ENCODE data around the gene IGFLR1. TPM values are rescaled to one million over a fixed set of nuclear protein-coding genes. Genes with fewer than 3 reads are reported as not detected.
A peak's percentile ranks its signal among the peaks of the same experiment; 100 is the strongest.

The IGFLR1 gene
- total and polyA plus RNA-seq, 4 donors: 3.1 to 10.9 (median 6.1) TPM

- 4% methylated on average over 16 of the region's 16 CpGs for WGBS (ENCODE audit: insufficient coverage)
- peak overlapping the region; percentile 62 for H3K27ac ChIP-seq (ENCODE audit: low read depth, low read length)
- peaks cover 40% of the 10 kb centered on the region for H3K4me1 ChIP-seq (ENCODE audit: control insufficient read depth, insufficient read depth, low read length)
- no peaks in the 10 kb centered on the region for H3K9me3 ChIP-seq (ENCODE audit: control insufficient read depth, insufficient read depth, low read length)
- H3K4me3 ChIP-seq (ENCODE audit: low read depth, low read length): peak overlapping the region; percentile 61
- H3K27me3 ChIP-seq (ENCODE audit: control insufficient read depth, insufficient read depth, low read length): no peaks in the 10 kb centered on the region
- no peak for DNase-seq (ENCODE audit: low read depth in 4 of 6, low spot score in 6 of 6)
- peaks cover 66% of the 10 kb centered on the region for H3K36me3 ChIP-seq (ENCODE audit: control insufficient read depth, insufficient read depth, low read length)
Measured at GRCh38 chr19:35740108-35740422, 2.2 kb downstream of the IGFLR1 start.

DNA sequence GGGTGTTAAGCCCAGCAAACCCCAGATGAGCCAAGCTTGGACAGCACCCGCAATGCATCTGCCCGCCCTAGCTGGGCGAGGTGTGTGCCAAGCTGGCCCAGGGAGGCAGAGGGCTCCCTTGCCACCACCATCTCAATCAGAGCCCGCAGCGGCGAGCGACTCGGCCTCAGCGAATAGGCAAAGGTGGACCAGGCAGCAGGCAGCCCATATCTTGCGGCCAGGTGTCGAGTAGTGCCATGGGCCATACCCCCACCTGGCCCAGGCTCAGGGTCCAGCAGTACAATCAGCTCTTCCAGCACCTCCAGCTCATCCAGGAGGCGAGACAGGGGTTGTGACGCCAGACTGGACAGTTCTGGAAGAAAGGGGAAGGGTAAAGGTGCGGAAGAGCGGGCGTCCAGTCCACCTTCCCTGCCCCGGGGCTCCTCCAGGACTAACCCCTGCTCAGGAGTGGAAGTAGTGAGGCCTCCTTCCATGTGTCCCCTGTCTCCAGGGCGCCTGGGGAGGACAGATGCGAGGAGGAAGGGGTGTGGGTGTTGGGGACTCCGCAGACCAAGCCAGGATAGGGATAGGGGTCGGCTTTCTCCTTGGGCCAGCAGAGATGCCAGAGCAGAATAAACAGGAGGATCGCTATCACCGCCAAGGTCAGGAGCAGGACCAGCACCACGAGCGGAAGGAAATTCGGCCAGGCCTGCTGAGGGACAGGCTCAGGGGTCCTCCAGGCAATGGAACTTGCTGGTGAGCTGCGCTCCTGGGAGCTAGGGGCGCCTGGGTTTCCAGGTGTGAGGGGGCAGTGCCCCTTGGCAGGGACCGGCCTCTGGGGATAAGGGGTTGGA is 2.8 kb downstream of the IGFLR1 start:
- Histone ChIP-seq H3K9me3 (ENCODE audit: control insufficient read depth, insufficient read depth, low read length) (no peaks in the 10 kb centered on the region), H3K27me3 (ENCODE audit: control insufficient read depth, insufficient read depth, low read length) (no peaks in the 10 kb centered on the region), H3K4me3 (ENCODE audit: low read depth, low read length) (peak overlapping the region; percentile 61), H3K4me1 (ENCODE audit: control insufficient read depth, insufficient read depth, low read length) (peaks cover 35% of the 10 kb centered on the region), H3K36me3 (ENCODE audit: control insufficient read depth, insufficient read depth, low read length) (peaks cover 72% of the 10 kb centered on the region), H3K27ac (ENCODE audit: low read depth, low read length) (no peak overlapping the region)
- 79% methylated on average over 25 of the region's 29 CpGs for WGBS (ENCODE audit: insufficient coverage)
- no peak for DNase-seq (ENCODE audit: low read depth in 4 of 6, low spot score in 6 of 6)

DNA sequence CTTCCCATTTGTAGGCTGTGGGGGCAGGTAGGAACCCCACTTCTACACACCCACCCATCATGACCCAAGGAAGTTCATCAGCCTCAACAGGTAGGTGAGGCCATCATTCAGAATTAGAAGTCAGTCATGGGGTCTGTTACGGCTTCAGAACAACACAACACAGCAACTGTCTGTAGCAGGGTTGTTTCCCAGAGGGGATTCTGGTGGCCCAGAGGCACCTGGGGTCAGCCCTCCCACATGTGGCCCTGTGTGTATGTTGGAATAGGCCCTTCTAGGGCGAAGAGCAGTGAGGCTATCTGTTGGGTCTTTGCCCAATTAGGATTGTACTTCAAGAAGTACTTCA is 3.4 kb downstream of the IGFLR1 start:
- H3K36me3 ChIP-seq (ENCODE audit: control insufficient read depth, insufficient read depth, low read length): peaks cover 75% of the 10 kb centered on the region
- no peak for DNase-seq (ENCODE audit: low read depth in 4 of 6, low spot score in 6 of 6)
- H3K9me3 ChIP-seq (ENCODE audit: control insufficient read depth, insufficient read depth, low read length): no peaks in the 10 kb centered on the region
- no peak overlapping the region for H3K27ac ChIP-seq (ENCODE audit: low read depth, low read length)
- no peaks in the 10 kb centered on the region for H3K27me3 ChIP-seq (ENCODE audit: control insufficient read depth, insufficient read depth, low read length)
- H3K4me1 ChIP-seq (ENCODE audit: control insufficient read depth, insufficient read depth, low read length): peaks cover 28% of the 10 kb centered on the region
- H3K4me3 ChIP-seq (ENCODE audit: low read depth, low read length): no peak overlapping the region
- WGBS (ENCODE audit: insufficient coverage): 80% methylated on average over 2 of the region's 2 CpGs

DNA sequence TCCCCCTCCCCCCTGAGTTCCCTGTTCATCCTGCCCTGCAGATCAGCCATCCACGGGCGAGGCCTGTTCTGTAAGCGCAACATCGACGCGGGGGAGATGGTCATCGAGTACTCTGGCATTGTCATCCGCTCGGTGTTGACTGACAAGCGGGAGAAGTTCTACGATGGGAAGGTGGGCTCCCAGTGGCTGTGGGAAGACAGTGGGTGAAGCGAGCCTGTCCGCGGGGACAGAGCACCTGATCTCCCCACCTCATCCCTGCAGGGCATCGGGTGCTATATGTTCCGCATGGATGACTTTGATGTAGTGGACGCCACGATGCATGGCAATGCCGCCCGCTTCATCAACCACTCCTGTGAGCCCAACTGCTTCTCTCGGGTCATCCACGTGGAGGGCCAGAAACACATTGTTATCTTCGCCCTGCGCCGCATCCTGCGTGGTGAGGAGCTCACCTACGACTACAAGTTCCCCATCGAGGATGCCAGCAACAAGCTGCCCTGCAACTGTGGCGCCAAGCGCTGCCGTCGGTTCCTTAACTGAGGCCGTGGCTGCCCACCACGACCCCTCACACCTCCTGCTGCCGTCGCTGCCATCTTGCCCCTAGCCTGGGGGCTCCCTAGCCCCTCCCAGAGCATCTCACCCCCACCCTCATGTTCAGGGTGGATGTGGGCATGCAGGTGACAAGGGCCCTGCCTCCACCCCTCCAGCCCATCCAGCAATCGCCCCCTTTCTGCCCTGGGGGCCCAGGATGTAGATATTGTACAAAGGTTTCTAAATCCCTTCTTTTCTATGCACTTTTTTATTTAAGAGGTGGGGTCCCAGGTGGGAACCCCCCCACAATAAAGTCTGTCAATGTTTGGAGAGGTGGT is 4.0 kb downstream of the IGFLR1 start:
- Histone ChIP-seq H3K9me3 (ENCODE audit: control insufficient read depth, insufficient read depth, low read length) (no peaks in the 10 kb centered on the region), H3K27ac (ENCODE audit: low read depth, low read length) (no peak overlapping the region), H3K4me1 (ENCODE audit: control insufficient read depth, insufficient read depth, low read length) (peaks cover 26% of the 10 kb centered on the region), H3K27me3 (ENCODE audit: control insufficient read depth, insufficient read depth, low read length) (no peaks in the 10 kb centered on the region), H3K4me3 (ENCODE audit: low read depth, low read length) (no peak overlapping the region), H3K36me3 (ENCODE audit: control insufficient read depth, insufficient read depth, low read length) (peaks cover 75% of the 10 kb centered on the region)
- no peak for DNase-seq (ENCODE audit: low read depth in 4 of 6, low spot score in 6 of 6)
- 95% methylated on average over 23 of the region's 37 CpGs for WGBS (ENCODE audit: insufficient coverage)

GRCh38 chr19:35736913-35737886 is 5.1 kb downstream of the IGFLR1 start:
- Histone ChIP-seq H3K9me3 (ENCODE audit: control insufficient read depth, insufficient read depth, low read length) (no peaks in the 10 kb centered on the region), H3K4me1 (ENCODE audit: control insufficient read depth, insufficient read depth, low read length) (peaks cover 26% of the 10 kb centered on the region), H3K27ac (ENCODE audit: low read depth, low read length) (no peak overlapping the region), H3K4me3 (ENCODE audit: low read depth, low read length) (no peak overlapping the region), H3K36me3 (ENCODE audit: control insufficient read depth, insufficient read depth, low read length) (peaks cover 75% of the 10 kb centered on the region), H3K27me3 (ENCODE audit: control insufficient read depth, insufficient read depth, low read length) (no peaks in the 10 kb centered on the region)
- WGBS (ENCODE audit: insufficient coverage): 89% methylated on average over 18 of the region's 22 CpGs
- DNase-seq (ENCODE audit: low read depth in 4 of 6, low spot score in 6 of 6): no peak

DNA sequence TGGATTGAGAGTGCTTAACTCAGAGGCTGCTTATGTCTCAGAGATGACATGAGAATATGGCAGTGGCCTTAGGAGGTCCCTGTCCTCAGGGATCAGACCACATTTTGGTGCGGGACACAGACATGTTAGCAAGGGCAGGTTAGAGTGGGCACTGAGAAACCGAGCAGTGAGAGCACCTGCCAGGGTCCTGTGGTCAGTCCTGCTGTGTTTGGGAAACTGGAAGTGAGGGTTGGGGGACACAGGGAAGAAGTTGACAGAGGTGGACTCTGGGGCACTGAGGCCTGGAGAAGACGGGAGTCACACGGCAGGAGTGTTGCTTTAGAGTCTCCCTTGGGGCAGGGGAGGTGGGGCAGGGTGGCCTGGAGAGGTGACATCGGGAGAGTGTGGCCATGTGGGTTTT is 7.4 kb downstream of the IGFLR1 start:
- Histone ChIP-seq H3K4me3 (ENCODE audit: low read depth, low read length) (no peak overlapping the region), H3K27me3 (ENCODE audit: control insufficient read depth, insufficient read depth, low read length) (no peaks in the 10 kb centered on the region), H3K9me3 (ENCODE audit: control insufficient read depth, insufficient read depth, low read length) (no peaks in the 10 kb centered on the region), H3K27ac (ENCODE audit: low read depth, low read length) (no peak overlapping the region), H3K36me3 (ENCODE audit: control insufficient read depth, insufficient read depth, low read length) (peaks cover 98% of the 10 kb centered on the region), H3K4me1 (ENCODE audit: control insufficient read depth, insufficient read depth, low read length) (peaks cover 7% of the 10 kb centered on the region)
- DNase-seq (ENCODE audit: low read depth in 4 of 6, low spot score in 6 of 6): no peak
- WGBS (ENCODE audit: insufficient coverage): 97% methylated on average over 4 of the region's 5 CpGs

GRCh38 chr19:35734273-35734672 is 8.0 kb downstream of the IGFLR1 start:
- Histone ChIP-seq H3K4me1 (ENCODE audit: control insufficient read depth, insufficient read depth, low read length) (peaks cover under 1% of the 10 kb centered on the region), H3K27ac (ENCODE audit: low read depth, low read length) (no peak overlapping the region), H3K9me3 (ENCODE audit: control insufficient read depth, insufficient read depth, low read length) (no peaks in the 10 kb centered on the region), H3K36me3 (ENCODE audit: control insufficient read depth, insufficient read depth, low read length) (peaks cover 98% of the 10 kb centered on the region), H3K4me3 (ENCODE audit: low read depth, low read length) (no peak overlapping the region), H3K27me3 (ENCODE audit: control insufficient read depth, insufficient read depth, low read length) (no peaks in the 10 kb centered on the region)
- 98% methylated on average over 8 of the region's 8 CpGs for WGBS (ENCODE audit: insufficient coverage)
- DNase-seq (ENCODE audit: low read depth in 4 of 6, low spot score in 6 of 6): no peak

GRCh38 chr19:35733180-35734125 is 8.8 kb downstream of the IGFLR1 start:
- no peaks in the 10 kb centered on the region for H3K4me1 ChIP-seq (ENCODE audit: control insufficient read depth, insufficient read depth, low read length)
- 93% methylated on average over 23 of the region's 35 CpGs for WGBS (ENCODE audit: insufficient coverage)
- H3K27me3 ChIP-seq (ENCODE audit: control insufficient read depth, insufficient read depth, low read length): no peaks in the 10 kb centered on the region
- no peak overlapping the region for H3K27ac ChIP-seq (ENCODE audit: low read depth, low read length)
- H3K9me3 ChIP-seq (ENCODE audit: control insufficient read depth, insufficient read depth, low read length): no peaks in the 10 kb centered on the region
- H3K4me3 ChIP-seq (ENCODE audit: low read depth, low read length): no peak overlapping the region
- peaks cover 98% of the 10 kb centered on the region for H3K36me3 ChIP-seq (ENCODE audit: control insufficient read depth, insufficient read depth, low read length)
- no peak for DNase-seq (ENCODE audit: low read depth in 4 of 6, low spot score in 6 of 6)

Data from spinal cord (tissue), 10 donors.